NCI-H2196 (cell line): Measurements from ENCODE around the gene MYL2.

Experiments used
- DNase-seq: peaks from one replicate; lab custom pipeline; 2025; ENCODE audit not compliant: unreplicated experiment; lab: John Stamatoyannopoulos, UW

MYL2 gene

GRCh38 chr12:110930348-110931314 is 10.3 kb upstream of the MYL2 start:
- DNase-seq, result no peak

- no peak for DNase-seq
These were observed 9.4 kb upstream of the MYL2 start for GRCh38 chr12:110929818-110930217.

- DNase-seq, result no peak
These were observed 8.3 kb upstream of the MYL2 start for GRCh38 chr12:110928700-110929099.

- no peak for DNase-seq
These were observed 7.2 kb upstream of the MYL2 start for GRCh38 chr12:110927546-110927945.

GRCh38 chr12:110923692-110924334 is 3.4 kb upstream of the MYL2 start:
- no peak for DNase-seq

GRCh38 chr12:110923192-110923591 is 2.8 kb upstream of the MYL2 start:
- DNase-seq, result no peak

- DNase-seq, result no peak
These were observed 2.3 kb upstream of the MYL2 start for GRCh38 chr12:110922652-110923051.

- no peak for DNase-seq
These were observed 883 bp upstream of the MYL2 start for GRCh38 chr12:110921262-110921661.

- DNase-seq, result no peak
These were observed 659 bp downstream of the MYL2 start for GRCh38 chr12:110919720-110920119.

GRCh38 chr12:110917961-110918360 is 2.4 kb downstream of the MYL2 start:
- no peak for DNase-seq

GRCh38 chr12:110917467-110917866 is 2.9 kb downstream of the MYL2 start:
- no peak for DNase-seq

- no peak for DNase-seq
These were observed 4.0 kb downstream of the MYL2 start for GRCh38 chr12:110916295-110916875.

GRCh38 chr12:110913119-110914056 is 7.0 kb downstream of the MYL2 start:
- no peak for DNase-seq

- no peak for DNase-seq
These were observed 8.1 kb downstream of the MYL2 start for GRCh38 chr12:110912263-110912662.

- no peak for DNase-seq
These were observed 11.8 kb downstream of the MYL2 start for GRCh38 chr12:110908377-110909152.

- DNase-seq, result no peak
These were observed 12.8 kb downstream of the MYL2 start for GRCh38 chr12:110907583-110907982.

- DNase-seq, result no peak
These were observed 13.4 kb downstream of the MYL2 start for GRCh38 chr12:110906985-110907384.

GRCh38 chr12:110906516-110906915 is 13.9 kb downstream of the MYL2 start:
- DNase-seq, result no peak

GRCh38 chr12:110906083-110906482 is 14.3 kb downstream of the MYL2 start:
- DNase-seq, result no peak

- no peak for DNase-seq
These were observed 16.9 kb downstream of the MYL2 start for GRCh38 chr12:110903511-110903910.
